Astrocyte (in vitro differentiated cells and primary cell): Measurements from ENCODE around the gene DCLK1.

Experiments used
- EZH2 ChIP-seq: IDR thresholded peaks from 2 replicates; pipeline ENCODE4 v1.6.1; 2012; ENCODE audit warnings: mild to moderate bottlenecking, low read length, inconsistent platforms; ENCODE audit not compliant: insufficient read depth
- TF ChIP-seq, protein P1 (sequence below): IDR thresholded peaks from 2 replicates; pipeline ENCODE4 v1.5.1; 2011; ENCODE audit warnings: low read depth, mild to moderate bottlenecking, inconsistent platforms, low read length, moderate library complexity; ENCODE audit not compliant: insufficient read depth

DNA sequence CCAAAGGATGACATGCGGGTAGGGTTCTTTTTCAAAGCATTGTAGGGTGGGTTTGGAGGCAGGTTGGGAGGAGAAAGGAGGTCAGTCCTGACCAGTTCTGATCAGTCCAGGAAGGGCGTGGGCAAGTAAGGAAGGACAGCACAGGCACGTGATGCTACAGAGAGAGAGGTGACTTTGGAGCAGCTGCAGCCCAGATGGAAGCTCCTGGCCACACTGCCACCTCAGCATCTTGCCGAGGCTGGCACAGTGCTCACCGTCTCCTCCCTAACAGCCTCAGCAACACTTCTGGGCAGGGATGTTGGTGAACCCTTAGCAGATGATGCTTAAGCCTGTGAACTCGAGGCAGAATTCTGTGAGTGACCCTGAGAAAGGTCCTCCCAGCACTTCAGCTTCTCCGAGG is 155.1 kb downstream of the DCLK1 start:
- TF ChIP-seq, protein P1, sequence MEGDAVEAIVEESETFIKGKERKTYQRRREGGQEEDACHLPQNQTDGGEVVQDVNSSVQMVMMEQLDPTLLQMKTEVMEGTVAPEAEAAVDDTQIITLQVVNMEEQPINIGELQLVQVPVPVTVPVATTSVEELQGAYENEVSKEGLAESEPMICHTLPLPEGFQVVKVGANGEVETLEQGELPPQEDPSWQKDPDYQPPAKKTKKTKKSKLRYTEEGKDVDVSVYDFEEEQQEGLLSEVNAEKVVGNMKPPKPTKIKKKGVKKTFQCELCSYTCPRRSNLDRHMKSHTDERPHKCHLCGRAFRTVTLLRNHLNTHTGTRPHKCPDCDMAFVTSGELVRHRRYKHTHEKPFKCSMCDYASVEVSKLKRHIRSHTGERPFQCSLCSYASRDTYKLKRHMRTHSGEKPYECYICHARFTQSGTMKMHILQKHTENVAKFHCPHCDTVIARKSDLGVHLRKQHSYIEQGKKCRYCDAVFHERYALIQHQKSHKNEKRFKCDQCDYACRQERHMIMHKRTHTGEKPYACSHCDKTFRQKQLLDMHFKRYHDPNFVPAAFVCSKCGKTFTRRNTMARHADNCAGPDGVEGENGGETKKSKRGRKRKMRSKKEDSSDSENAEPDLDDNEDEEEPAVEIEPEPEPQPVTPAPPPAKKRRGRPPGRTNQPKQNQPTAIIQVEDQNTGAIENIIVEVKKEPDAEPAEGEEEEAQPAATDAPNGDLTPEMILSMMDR: no peak
- TF ChIP-seq EZH2: no peak
